DMS53 treated with DMSO at 0.1 percent for 48 hours (cell line): ENCODE measurements around the gene NECAB2.

Experiments
- DNase-seq: peaks from one replicate; lab custom pipeline; 2025; ENCODE audit not compliant: unreplicated experiment; lab: John Stamatoyannopoulos, UW

The NECAB2 gene

GRCh38 chr16:84018710-84019109, 50.7 kb downstream of the NECAB2 start:
- no peak for DNase-seq

GRCh38 chr16:84020353-84020752, 52.3 kb downstream of the NECAB2 start:
- no peak for DNase-seq

GRCh38 chr16:84021488-84021887, 53.4 kb downstream of the NECAB2 start:
- DNase-seq: no peak

- DNase-seq: no peak
Observed at GRCh38 chr16:84022644-84023043, 54.6 kb downstream of the NECAB2 start.

GRCh38 chr16:84024854-84025253, 56.8 kb downstream of the NECAB2 start:
- no peak for DNase-seq

- DNase-seq: no peak
Observed at GRCh38 chr16:84026606-84027005, 58.6 kb downstream of the NECAB2 start.

GRCh38 chr16:84027625-84028024, 59.6 kb downstream of the NECAB2 start:
- DNase-seq: no peak

- no peak for DNase-seq
Observed at GRCh38 chr16:84029297-84030047, 61.4 kb downstream of the NECAB2 start.

- DNase-seq: no peak
Observed at GRCh38 chr16:84031556-84031955, 63.5 kb downstream of the NECAB2 start.

- DNase-seq: no peak
Observed at GRCh38 chr16:84032458-84033178, 64.6 kb downstream of the NECAB2 start.

- no peak for DNase-seq
Observed at GRCh38 chr16:84033251-84034195, 65.5 kb downstream of the NECAB2 start.

GRCh38 chr16:84034516-84034915, 66.5 kb downstream of the NECAB2 start:
- DNase-seq: no peak

- no peak for DNase-seq
Observed at GRCh38 chr16:84036131-84036530, 68.1 kb downstream of the NECAB2 start.

GRCh38 chr16:84036982-84037425, 69.0 kb downstream of the NECAB2 start:
- DNase-seq: no peak

GRCh38 chr16:84038469-84038868, 70.4 kb downstream of the NECAB2 start:
- DNase-seq: no peak

GRCh38 chr16:84039696-84040095, 71.7 kb downstream of the NECAB2 start:
- DNase-seq: no peak

- DNase-seq: no peak
Observed at GRCh38 chr16:84040226-84040822, 72.3 kb downstream of the NECAB2 start.

- DNase-seq: no peak
Observed at GRCh38 chr16:84040823-84041820, 73.1 kb downstream of the NECAB2 start.

GRCh38 chr16:84041881-84042280, 73.8 kb downstream of the NECAB2 start:
- DNase-seq: no peak
